Liver (tissue), 3 donors: ENCODE results near the gene MLF2.

Experiments
- CTCF ChIP-seq: fragments of 150-350 bp; IDR thresholded peaks from 2 replicates; pipeline ENCODE4 v1.5.1; 2017; ENCODE audit warnings: improper control_type of control experiment, low read depth, low read length; ENCODE audit not compliant: missing input control
- EGR1 ChIP-seq, 2 donors: IDR thresholded peaks; 2 replicates each; pipeline ENCODE4 v1.6.1; 2016 to 2018; ENCODE audit warnings: antibody characterized with exemption in 2 of 2, low read depth in 2 of 2
- GABPA ChIP-seq, 2 donors: IDR thresholded peaks in 1 of 2; conservative IDR thresholded peaks in 1 of 2; 2 replicates each; pipeline ENCODE4 v1.6.1; 2016; ENCODE audit warnings: antibody characterized with exemption in 2 of 2, mild to moderate bottlenecking in 1 of 2, moderate library complexity in 1 of 2
- RXRA ChIP-seq, 2 donors: IDR thresholded peaks; 2 replicates each; pipeline ENCODE4 v1.6.1; 2017 to 2018; ENCODE audit warnings: antibody characterized with exemption in 2 of 2, mild to moderate bottlenecking in 1 of 2
- donor health status: healthy.
- donor health status: healthy.

DNA sequence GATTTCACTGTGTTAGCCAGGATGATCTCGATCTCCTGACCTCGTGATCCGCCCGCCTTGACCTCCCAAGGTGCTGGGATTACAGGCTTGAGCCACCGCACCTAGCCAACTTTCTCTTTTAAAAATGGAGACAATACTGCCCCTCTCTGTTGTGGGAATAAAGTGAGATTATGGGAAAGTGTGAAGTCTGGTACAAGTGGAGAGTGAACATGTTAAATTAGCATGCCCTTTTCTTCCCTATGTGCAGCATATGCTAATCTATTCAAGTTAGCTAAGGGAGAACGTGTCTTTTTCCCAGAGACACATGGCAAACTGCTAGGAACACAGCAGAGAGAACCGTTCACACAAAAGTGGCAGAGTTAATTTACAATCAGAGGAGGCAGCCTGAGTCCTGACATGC, 27.6 kb downstream of the MLF2 start:
- TF ChIP-seq CTCF (no peak), RXRA (IDR thresholded peaks at IDR 0.05) (no peak), EGR1 (IDR thresholded peaks at IDR 0.05; ENCODE audit: low read depth in 2 of 2) (no peak), GABPA (IDR thresholded peaks at IDR 0.05 in 1 of 2, conservative IDR thresholded peaks at IDR 0.05 in 1 of 2) (no peak)
